Astrocyte (in vitro differentiated cells and primary cell): ENCODE results near the gene ACTN2. TPM values are rescaled to one million over a fixed set of nuclear protein-coding genes. Genes with fewer than 3 reads are reported as not detected.

Experiments used
- DNase-seq: peaks from one replicate; pipeline ENCODE4 v3.0.0-alpha.2; 2010; ENCODE audit warnings: low read depth
- FAIRE-seq: peaks from 2 replicates; lab custom pipeline; 2011; peaks lifted over from hg19 to GRCh38; lab: Jason Lieb, UNC
- H2AFZ ChIP-seq: 2 replicates; pipeline ENCODE4 v1.6.0; 2012; ENCODE audit warnings: low read depth, low read length, inconsistent platforms
- H3K27ac ChIP-seq: 2 replicates; pipeline ENCODE4 v1.5.1; 2011; ENCODE audit warnings: low read depth, low read length, inconsistent platforms
- H3K27me3 ChIP-seq: 2 replicates; pipeline ENCODE4 v1.6.0; 2011; ENCODE audit warnings: low read length, inconsistent platforms; ENCODE audit not compliant: insufficient read depth
- H3K36me3 ChIP-seq: 2 replicates; pipeline ENCODE4 v1.5.1; 2011; ENCODE audit warnings: low read length, inconsistent platforms; ENCODE audit not compliant: insufficient read depth
- H3K4me1 ChIP-seq: 2 replicates; pipeline ENCODE4 v1.5.1; 2011; ENCODE audit warnings: low read length, inconsistent platforms; ENCODE audit not compliant: insufficient read depth
- H3K4me2 ChIP-seq: 2 replicates; pipeline ENCODE4 v1.6.0; 2012; ENCODE audit warnings: low read length, inconsistent platforms
- H3K4me3 ChIP-seq: 2 replicates; pipeline ENCODE4 v1.5.1; 2011; ENCODE audit warnings: low read depth, mild to moderate bottlenecking, low read length, inconsistent platforms; ENCODE audit not compliant: insufficient read depth
- H3K79me2 ChIP-seq: 2 replicates; pipeline ENCODE4 v1.6.0; 2012; ENCODE audit warnings: mild to moderate bottlenecking, low read length, inconsistent platforms; ENCODE audit not compliant: insufficient read depth
- H3K9ac ChIP-seq: 2 replicates; pipeline ENCODE4 v1.6.0; 2012; ENCODE audit warnings: mild to moderate bottlenecking, low read length, inconsistent platforms
- H3K9me3 ChIP-seq: 2 replicates; pipeline ENCODE4 v1.5.1; 2012; ENCODE audit warnings: low read depth, mild to moderate bottlenecking, low read length, inconsistent platforms; ENCODE audit not compliant: insufficient read depth
- H4K20me1 ChIP-seq: 2 replicates; pipeline ENCODE4 v1.6.0; 2012; ENCODE audit warnings: low read length, inconsistent platforms; ENCODE audit not compliant: insufficient read depth
- H3K27ac Mint-ChIP-seq: one replicate; pipeline ENCODE4 v1.8.0; 2021; ENCODE audit warnings: mild to moderate bottlenecking, mixed read lengths; ENCODE audit not compliant: unreplicated experiment
- H3K27me3 Mint-ChIP-seq: one replicate; pipeline ENCODE4 v1.8.0; 2021; ENCODE audit warnings: low read depth, mixed read lengths; ENCODE audit not compliant: unreplicated experiment
- H3K36me3 Mint-ChIP-seq: one replicate; pipeline ENCODE4 v1.8.0; 2021; ENCODE audit warnings: low read depth, mixed read lengths; ENCODE audit not compliant: unreplicated experiment
- H3K4me1 Mint-ChIP-seq: one replicate; pipeline ENCODE4 v1.8.0; 2021; ENCODE audit warnings: low read depth, mixed read lengths; ENCODE audit not compliant: unreplicated experiment
- H3K4me3 Mint-ChIP-seq: one replicate; pipeline ENCODE4 v1.8.0; 2021; ENCODE audit warnings: mild to moderate bottlenecking, moderate library complexity, mixed read lengths; ENCODE audit not compliant: unreplicated experiment
- H3K9me3 Mint-ChIP-seq: one replicate; pipeline ENCODE4 v1.8.0; 2021; ENCODE audit warnings: mild to moderate bottlenecking, mixed read lengths; ENCODE audit not compliant: unreplicated experiment
- CTCF ChIP-seq: IDR thresholded peaks from 2 replicates; pipeline ENCODE4 v1.5.1; 2011; ENCODE audit warnings: low read depth, mild to moderate bottlenecking, inconsistent platforms, low read length, moderate library complexity; ENCODE audit not compliant: insufficient read depth
- EZH2 ChIP-seq: IDR thresholded peaks from 2 replicates; pipeline ENCODE4 v1.6.1; 2012; ENCODE audit warnings: mild to moderate bottlenecking, low read length, inconsistent platforms; ENCODE audit not compliant: insufficient read depth
- total RNA-seq: library from RNA; stranded (reverse); gene quantifications from 2 replicates; pipeline ENCODE4 v1.2.1, GENCODE V29; 2021

Gene ACTN2
- total RNA-seq, 1 donor from 2014 or later, result 0.89 TPM

- no peak overlapping the region for H3K4me3 ChIP-seq
- no peaks in the 10 kb centered on the region for H4K20me1 ChIP-seq
- H2AFZ ChIP-seq, result no peak overlapping the region
- DNase-seq, result no peak
- Mint-ChIP-seq H3K27me3 (no peaks in the 10 kb centered on the region), H3K4me3 (no peak overlapping the region), H3K4me1 (peaks cover 5% of the 10 kb centered on the region), H3K9me3 (no peaks in the 10 kb centered on the region), H3K36me3 (no peaks in the 10 kb centered on the region), H3K27ac (no peak overlapping the region)
- no peak overlapping the region for H3K4me2 ChIP-seq
- H3K4me1 ChIP-seq, result no peaks in the 10 kb centered on the region
- no peaks in the 10 kb centered on the region for H3K27me3 ChIP-seq
- no peak overlapping the region for H3K27ac ChIP-seq
- H3K9ac ChIP-seq, result no peak overlapping the region
- H3K9me3 ChIP-seq, result no peaks in the 10 kb centered on the region
- no peak for FAIRE-seq
- no peaks in the 10 kb centered on the region for H3K79me2 ChIP-seq
- TF ChIP-seq EZH2, result no peak
- no peak for TF ChIP-seq CTCF
- no peaks in the 10 kb centered on the region for H3K36me3 ChIP-seq
Measured at GRCh38 chr1:236700903-236701302, 14.6 kb downstream of the ACTN2 start.

DNA sequence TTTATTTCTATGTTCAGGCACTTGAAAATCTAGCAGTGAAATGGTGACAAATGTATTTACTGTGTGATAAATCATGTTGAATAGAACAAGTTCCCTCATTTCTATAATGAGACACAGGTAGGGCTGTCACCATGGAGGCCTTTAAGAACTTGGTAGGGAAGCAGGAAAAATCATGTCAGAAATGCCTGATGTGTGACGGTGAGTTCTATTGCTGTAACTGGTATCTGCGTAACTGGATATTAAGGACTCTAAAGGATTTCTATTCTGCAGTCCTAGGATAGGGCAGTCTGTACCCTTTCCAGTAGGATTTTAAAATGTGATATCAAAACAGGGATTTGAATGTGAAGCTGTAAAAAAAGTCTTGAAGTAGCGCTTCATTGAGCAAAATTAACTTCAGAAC is 15.5 kb downstream of the ACTN2 start:
- no peak overlapping the region for H3K4me3 ChIP-seq
- Mint-ChIP-seq H3K9me3 (no peaks in the 10 kb centered on the region), H3K4me3 (no peak overlapping the region), H3K36me3 (no peaks in the 10 kb centered on the region), H3K27ac (no peak overlapping the region), H3K4me1 (peaks cover 5% of the 10 kb centered on the region), H3K27me3 (no peaks in the 10 kb centered on the region)
- no peaks in the 10 kb centered on the region for H3K36me3 ChIP-seq
- TF ChIP-seq CTCF (no peak), EZH2 (no peak)
- no peak overlapping the region for H3K4me2 ChIP-seq
- H4K20me1 ChIP-seq, result no peaks in the 10 kb centered on the region
- H3K27me3 ChIP-seq, result no peaks in the 10 kb centered on the region
- DNase-seq (no peak), FAIRE-seq (no peak)
- H3K4me1 ChIP-seq, result no peaks in the 10 kb centered on the region
- H2AFZ ChIP-seq, result no peak overlapping the region
- no peak overlapping the region for H3K27ac ChIP-seq
- no peaks in the 10 kb centered on the region for H3K9me3 ChIP-seq
- no peaks in the 10 kb centered on the region for H3K79me2 ChIP-seq
- H3K9ac ChIP-seq, result no peak overlapping the region

DNA sequence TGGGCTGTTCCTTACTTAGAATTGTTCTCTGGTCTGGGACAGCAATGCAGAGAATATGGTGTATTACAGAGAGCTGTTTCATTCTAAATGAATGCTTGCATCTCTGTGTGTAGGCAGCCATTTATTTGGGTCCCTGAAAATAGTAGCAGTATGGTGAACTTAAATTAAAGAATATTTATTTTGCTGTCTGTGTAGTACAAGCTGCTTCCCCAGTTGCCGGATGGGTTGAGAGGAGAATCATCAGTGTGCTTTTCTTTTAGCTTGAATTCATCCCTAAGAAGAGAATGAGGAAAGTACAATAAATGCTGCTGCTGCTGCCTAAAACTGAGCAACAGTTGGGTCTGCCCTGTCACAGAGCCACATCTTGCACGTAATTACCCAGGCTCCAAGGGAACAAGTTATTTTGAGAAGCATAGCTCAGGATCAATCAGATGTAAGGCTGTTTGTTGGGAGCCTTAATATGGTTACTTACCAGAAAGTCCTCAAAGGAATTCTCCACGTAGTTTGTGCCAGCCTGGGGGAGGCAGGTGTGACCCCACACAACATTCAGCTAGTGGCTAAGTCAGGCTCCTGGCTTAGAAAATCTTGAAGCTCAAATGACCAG is 16.6 kb downstream of the ACTN2 start:
- no peak overlapping the region for H3K9ac ChIP-seq
- H3K4me3 ChIP-seq, result no peak overlapping the region
- Mint-ChIP-seq H3K4me1 (peaks cover 5% of the 10 kb centered on the region), H3K9me3 (no peaks in the 10 kb centered on the region), H3K27me3 (no peaks in the 10 kb centered on the region), H3K36me3 (no peaks in the 10 kb centered on the region), H3K27ac (no peak overlapping the region), H3K4me3 (no peak overlapping the region)
- no peaks in the 10 kb centered on the region for H3K9me3 ChIP-seq
- no peak overlapping the region for H3K27ac ChIP-seq
- no peaks in the 10 kb centered on the region for H3K4me1 ChIP-seq
- TF ChIP-seq EZH2, result no peak
- no peak for TF ChIP-seq CTCF
- H4K20me1 ChIP-seq, result no peaks in the 10 kb centered on the region
- no peak overlapping the region for H2AFZ ChIP-seq
- no peak overlapping the region for H3K4me2 ChIP-seq
- no peaks in the 10 kb centered on the region for H3K27me3 ChIP-seq
- H3K79me2 ChIP-seq, result no peaks in the 10 kb centered on the region
- FAIRE-seq, result no peak
- H3K36me3 ChIP-seq, result no peaks in the 10 kb centered on the region
- DNase-seq, result no peak
